ENCODE results near the gene ITPR3. TPM values are rescaled to one million over a fixed set of nuclear protein-coding genes. Genes with fewer than 3 reads are reported as not detected.
A peak's percentile ranks its signal among the peaks of the same experiment; 100 is the strongest.

Gene ITPR3
- total and polyA plus RNA-seq, 2 of the 13 experiments (the other 11 are each of a cell fraction or from before 2014, with no cell fraction given): 3.8 to 21.4 TPM

GRCh38 chr6:33613146-33613794 lies 7.9 kb upstream of the ITPR3 start (continued):
- TF ChIP-seq FOXP4 (CRISPR knock-in tag; IDR thresholded peaks at IDR 0.05) (peak; percentile 52; the same call in 1 of the 2 replicates), RARG (CRISPR knock-in tag; IDR thresholded peaks at IDR 0.05; ENCODE audit: low read depth) (no peak), NFYB (CRISPR knock-in tag; IDR thresholded peaks at IDR 0.05) (no peak), NFE2L2 (IDR thresholded peaks at IDR 0.05; ENCODE audit: low read length) (0 out of 2 replicates have a peak, but pooled peaks have one; percentile 3), KMT2B (CRISPR knock-in tag; IDR thresholded peaks at IDR 0.05) (no peak), HOXA7 (CRISPR knock-in tag; IDR thresholded peaks at IDR 0.05) (no peak), ZSCAN20 (CRISPR knock-in tag; IDR thresholded peaks at IDR 0.05; ENCODE audit: borderline replicate concordance) (no peak), SNRNP70 (IDR thresholded peaks at IDR 0.05; ENCODE audit: low read depth, low read length) (no peak), RAD51 (IDR thresholded peaks at IDR 0.05; ENCODE audit: borderline replicate concordance) (peak; percentile 23; the same call in 1 of the 2 replicates), ZNF558 (CRISPR knock-in tag; IDR thresholded peaks at IDR 0.05; ENCODE audit: borderline replicate concordance) (no peak), ZNF562 (CRISPR knock-in tag; IDR thresholded peaks at IDR 0.05; ENCODE audit: borderline replicate concordance) (no peak), ZNF678 (CRISPR knock-in tag; IDR thresholded peaks at IDR 0.05) (no peak), CHCHD3 (CRISPR knock-in tag; IDR thresholded peaks at IDR 0.05) (no peak), GABPA (IDR thresholded peaks at IDR 0.05; ENCODE audit: low read depth, low read length) (no peak), GABPA (CRISPR knock-in tag; IDR thresholded peaks at IDR 0.05; ENCODE audit: low read depth) (no peak), RNF2 (conservative IDR thresholded peaks at IDR 0.05; ENCODE audit: low read depth) (no peak), HNF1A (IDR thresholded peaks at IDR 0.05; ENCODE audit: low read depth) (no peak), HNF1A (CRISPR knock-in tag; IDR thresholded peaks at IDR 0.05; ENCODE audit: borderline replicate concordance) (peak; percentile 74; the same call in 1 of the 2 replicates), FOXK1 (CRISPR knock-in tag; IDR thresholded peaks at IDR 0.05; ENCODE audit: borderline replicate concordance, low read depth) (no peak), ZBTB4 (CRISPR knock-in tag; IDR thresholded peaks at IDR 0.05; ENCODE audit: borderline replicate concordance) (no peak)

Measured in HepG2 (cell line).